MM.1S (cell line): Measurements from ENCODE around the gene SLC10A1.

Experiments
- DNase-seq: peaks from one replicate; pipeline ENCODE4 v3.0.0-alpha.2; 2015
- H2AFZ ChIP-seq: fragments of 300-600 bp; sonication (generic); 2 replicates; pipeline ENCODE4 v1.6.0; 2016; ENCODE audit warnings: antibody characterized with exemption, low read length
- H3F3A ChIP-seq: fragments of 300-600 bp; sonication (generic); 2 replicates; pipeline ENCODE4 v1.6.1; 2016; ENCODE audit warnings: mild to moderate bottlenecking, antibody characterized with exemption, low read length, moderate library complexity, mixed read lengths; ENCODE audit not compliant: insufficient read depth
- H3K27ac ChIP-seq: fragments of 300-600 bp; sonication (generic); 2 replicates; pipeline ENCODE4 v1.5.1; 2016; ENCODE audit warnings: mild to moderate bottlenecking, low read length
- H3K27me3 ChIP-seq: fragments of 300-600 bp; sonication (generic); replicated peaks from 2 replicates; pipeline ENCODE4 v1.6.0; 2016; ENCODE audit warnings: low read length; ENCODE audit not compliant: insufficient read depth
- H3K36me3 ChIP-seq: fragments of 300-600 bp; sonication (generic); replicated peaks from 2 replicates; pipeline ENCODE4 v1.6.1; 2016; ENCODE audit warnings: mild to moderate bottlenecking, low read length, mixed read lengths; ENCODE audit not compliant: insufficient read depth
- H3K4me1 ChIP-seq: fragments of 300-600 bp; sonication (generic); 2 replicates; pipeline ENCODE4 v1.6.1; 2016; ENCODE audit warnings: low read length, mixed read lengths
- H3K4me2 ChIP-seq: fragments of 300-600 bp; sonication (generic); 2 replicates; pipeline ENCODE4 v1.6.0; 2016; ENCODE audit warnings: low read depth, low read length
- H3K4me3 ChIP-seq: fragments of 300-600 bp; sonication (generic); 2 replicates; pipeline ENCODE4 v1.5.1; 2016; ENCODE audit warnings: low read length, mixed read lengths
- H3K79me2 ChIP-seq: fragments of 300-600 bp; sonication (generic); 2 replicates; pipeline ENCODE4 v1.6.1; 2016; ENCODE audit warnings: mixed run types, low read length, mixed read lengths
- H3K9ac ChIP-seq: fragments of 300-600 bp; sonication (generic); 2 replicates; pipeline ENCODE4 v1.6.1; 2016; ENCODE audit warnings: low read length, mixed read lengths
- H3K9me2 ChIP-seq: fragments of 300-600 bp; sonication (generic); replicated peaks from 2 replicates; pipeline ENCODE4 v1.6.1; 2016; ENCODE audit warnings: mild to moderate bottlenecking, low read length, mixed read lengths; ENCODE audit not compliant: insufficient read depth
- H3K9me3 ChIP-seq: fragments of 300-600 bp; sonication (generic); replicated peaks from 2 replicates; pipeline ENCODE4 v1.6.1; 2016; ENCODE audit warnings: mild to moderate bottlenecking, low read length, mixed read lengths; ENCODE audit not compliant: insufficient read depth
- H4K20me1 ChIP-seq: fragments of 300-600 bp; sonication (generic); 2 replicates; pipeline ENCODE4 v1.6.1; 2016; ENCODE audit warnings: mild to moderate bottlenecking, low read length, moderate library complexity, mixed read lengths; ENCODE audit not compliant: insufficient read depth
- EZH2 ChIP-seq: fragments of 300-600 bp; sonication (generic); optimal IDR thresholded peaks from 2 replicates; pipeline ENCODE3; 2017; ENCODE audit warnings: low read depth, mild to moderate bottlenecking, antibody characterized with exemption, low read length, mixed read lengths
- EZH2phosphoT487 ChIP-seq: fragments of 300-600 bp; sonication (generic); IDR thresholded peaks from 2 replicates; pipeline ENCODE4 v1.6.1; 2018; ENCODE audit warnings: antibody characterized with exemption, low read length
- TF ChIP-seq, protein P1 (sequence below): fragments of 300-600 bp; sonication (generic); IDR thresholded peaks from 2 replicates; pipeline ENCODE4 v1.5.1; 2016; ENCODE audit warnings: antibody characterized with exemption, low read length, mixed read lengths

SLC10A1 gene

DNA sequence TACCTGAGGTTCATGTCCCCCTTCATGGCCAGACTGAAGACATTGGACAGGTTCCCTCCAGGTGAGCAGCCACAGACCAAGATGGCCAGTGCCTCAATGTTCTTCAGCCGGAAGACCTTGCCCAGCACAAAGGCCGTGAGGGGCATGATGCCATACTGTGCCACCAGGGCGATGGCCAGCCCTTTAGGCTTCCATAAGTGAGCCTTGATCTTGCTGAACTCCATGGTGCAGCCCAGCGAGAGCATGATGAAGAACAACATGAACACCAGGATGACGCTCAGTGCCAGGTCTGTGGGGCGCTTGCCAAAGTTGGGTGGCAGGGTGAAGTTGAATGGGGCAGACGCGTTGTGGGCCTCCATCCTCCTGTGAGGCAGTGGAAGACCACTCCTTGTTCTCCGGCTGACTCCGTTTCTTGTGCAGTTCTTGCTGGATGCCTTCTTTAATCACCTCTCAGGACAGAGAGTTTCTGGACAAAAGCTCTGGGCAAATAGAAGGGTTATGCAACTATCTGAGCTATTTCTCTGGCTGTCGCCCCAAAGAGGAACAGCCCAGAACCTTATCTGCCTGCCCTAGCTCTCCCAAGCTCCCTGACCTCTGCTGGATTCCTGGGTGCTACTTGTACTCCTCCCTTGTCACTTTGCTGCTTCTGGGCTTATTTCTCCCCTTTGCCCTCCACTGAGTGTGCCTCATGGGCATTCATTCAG lies at the start of gene SLC10A1:
TSS of gene SLC10A1 (minus strand) at position 445 of the 704 bp plus-strand sequence. CDS start at position 359, 86 bp downstream.
- H2AFZ ChIP-seq = no peak within 1 kb of the TSS
- no peak for DNase-seq
- H3K36me3 ChIP-seq = no peaks in the 10 kb centered on the region
- no peaks in the 10 kb centered on the region for H3K27me3 ChIP-seq
- H3K9me3 ChIP-seq = no peaks in the 10 kb centered on the region
- no peaks in the 10 kb centered on the region for H3K79me2 ChIP-seq
- H3K4me3 ChIP-seq = no peak within 1 kb of the TSS
- H3F3A ChIP-seq = no peaks in the 10 kb centered on the region
- TF ChIP-seq, protein P1, sequence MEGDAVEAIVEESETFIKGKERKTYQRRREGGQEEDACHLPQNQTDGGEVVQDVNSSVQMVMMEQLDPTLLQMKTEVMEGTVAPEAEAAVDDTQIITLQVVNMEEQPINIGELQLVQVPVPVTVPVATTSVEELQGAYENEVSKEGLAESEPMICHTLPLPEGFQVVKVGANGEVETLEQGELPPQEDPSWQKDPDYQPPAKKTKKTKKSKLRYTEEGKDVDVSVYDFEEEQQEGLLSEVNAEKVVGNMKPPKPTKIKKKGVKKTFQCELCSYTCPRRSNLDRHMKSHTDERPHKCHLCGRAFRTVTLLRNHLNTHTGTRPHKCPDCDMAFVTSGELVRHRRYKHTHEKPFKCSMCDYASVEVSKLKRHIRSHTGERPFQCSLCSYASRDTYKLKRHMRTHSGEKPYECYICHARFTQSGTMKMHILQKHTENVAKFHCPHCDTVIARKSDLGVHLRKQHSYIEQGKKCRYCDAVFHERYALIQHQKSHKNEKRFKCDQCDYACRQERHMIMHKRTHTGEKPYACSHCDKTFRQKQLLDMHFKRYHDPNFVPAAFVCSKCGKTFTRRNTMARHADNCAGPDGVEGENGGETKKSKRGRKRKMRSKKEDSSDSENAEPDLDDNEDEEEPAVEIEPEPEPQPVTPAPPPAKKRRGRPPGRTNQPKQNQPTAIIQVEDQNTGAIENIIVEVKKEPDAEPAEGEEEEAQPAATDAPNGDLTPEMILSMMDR = no peak
- TF ChIP-seq EZH2phosphoT487 = no peak
- TF ChIP-seq EZH2 = no peak
- no peaks in the 10 kb centered on the region for H3K4me1 ChIP-seq
- H3K27ac ChIP-seq = no peak within 1 kb of the TSS
- H3K9me2 ChIP-seq = no peaks in the 10 kb centered on the region
- H3K9ac ChIP-seq = no peak within 1 kb of the TSS
- no peaks in the 10 kb centered on the region for H4K20me1 ChIP-seq
- H3K4me2 ChIP-seq = no peak within 1 kb of the TSS

DNA sequence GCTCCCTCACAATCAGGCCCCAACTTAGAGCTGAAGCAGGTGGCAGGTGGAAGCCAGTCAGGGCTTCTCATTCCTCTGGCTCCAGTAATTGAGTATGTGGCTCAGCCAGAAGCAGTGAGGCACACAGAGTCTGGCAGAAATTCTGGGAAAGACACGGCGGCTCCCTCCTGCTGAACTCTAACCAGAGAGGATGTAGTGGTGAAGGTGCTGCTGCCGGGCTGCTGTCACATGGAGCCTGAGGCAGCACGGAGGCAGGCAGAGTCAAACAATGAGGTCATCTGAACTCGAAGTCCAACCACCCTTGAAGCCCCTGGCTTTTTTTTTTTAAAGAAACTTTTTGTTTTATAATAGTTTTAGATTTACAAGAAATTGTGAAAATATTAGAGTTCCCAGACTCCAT lies 48.7 kb upstream of the SLC10A1 start:
- no peak for DNase-seq

DNA sequence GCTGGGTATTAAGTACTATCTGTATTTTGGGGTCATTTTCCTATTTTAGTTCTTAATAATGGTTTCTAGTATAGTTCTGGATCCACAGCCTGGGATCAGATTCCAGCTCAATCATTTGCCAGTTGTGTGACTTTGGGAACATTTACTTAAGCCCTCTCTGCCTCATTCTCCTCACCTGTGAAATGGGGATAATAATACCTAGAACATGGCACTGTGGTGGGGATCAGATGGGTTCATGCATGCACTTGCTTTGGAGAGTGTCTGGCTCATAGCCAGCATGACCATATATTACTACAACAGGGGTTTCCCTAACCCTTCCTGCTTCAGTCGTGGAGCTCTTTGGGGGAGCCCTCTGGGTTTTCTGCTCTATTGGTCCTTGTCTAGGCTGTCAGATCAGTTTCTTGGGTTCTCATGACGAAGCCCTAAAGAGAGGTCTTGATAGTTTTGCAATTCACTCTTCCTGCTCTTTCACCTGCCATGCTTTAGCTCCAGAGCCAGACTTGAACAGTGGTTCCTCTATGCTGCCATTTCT lies 48.1 kb upstream of the SLC10A1 start:
- no peak overlapping the region for H3K4me2 ChIP-seq
- H3K27me3 ChIP-seq = no peaks in the 10 kb centered on the region
- no peaks in the 10 kb centered on the region for H3K9me3 ChIP-seq
- H3K36me3 ChIP-seq = no peaks in the 10 kb centered on the region
- H2AFZ ChIP-seq = no peak overlapping the region
- no peak overlapping the region for H3K4me3 ChIP-seq
- H3F3A ChIP-seq = no peaks in the 10 kb centered on the region
- no peaks in the 10 kb centered on the region for H4K20me1 ChIP-seq
- H3K27ac ChIP-seq = no peak overlapping the region
- no peaks in the 10 kb centered on the region for H3K4me1 ChIP-seq
- no peak for DNase-seq
- H3K79me2 ChIP-seq = no peaks in the 10 kb centered on the region
- no peak overlapping the region for H3K9ac ChIP-seq
- no peaks in the 10 kb centered on the region for H3K9me2 ChIP-seq
- TF ChIP-seq, protein P1 = no peak
- TF ChIP-seq EZH2phosphoT487 (no peak), EZH2 (no peak)

More for the DNA sequence above, 48.7 kb upstream of the SLC10A1 start:
- no peak overlapping the region for H3K4me3 ChIP-seq
- H3K4me1 ChIP-seq = no peaks in the 10 kb centered on the region
- no peak overlapping the region for H2AFZ ChIP-seq
- no peaks in the 10 kb centered on the region for H3K79me2 ChIP-seq
- TF ChIP-seq EZH2phosphoT487 = no peak
- TF ChIP-seq EZH2 = no peak
- TF ChIP-seq, protein P1 = no peak
- no peaks in the 10 kb centered on the region for H3K27me3 ChIP-seq
- H4K20me1 ChIP-seq = no peaks in the 10 kb centered on the region
- H3K9me2 ChIP-seq = no peaks in the 10 kb centered on the region
- H3K27ac ChIP-seq = no peak overlapping the region
- no peaks in the 10 kb centered on the region for H3K36me3 ChIP-seq
- H3K9me3 ChIP-seq = no peaks in the 10 kb centered on the region
- no peaks in the 10 kb centered on the region for H3F3A ChIP-seq
- H3K4me2 ChIP-seq = no peak overlapping the region
- no peak overlapping the region for H3K9ac ChIP-seq
